ENCODE measurements around the gene SLC38A11.

- TF ChIP-seq CTCF (optimal IDR thresholded peaks at IDR 0.05 in 1 of 3, IDR thresholded peaks at IDR 0.05 in 1 of 3, conservative IDR thresholded peaks at IDR 0.05 in 1 of 3; ENCODE audit: extremely low read depth in 1 of 3, insufficient read depth in 2 of 3, low read length in 3 of 3), result no peak
- no peak for TF ChIP-seq EZH2 (IDR thresholded peaks at IDR 0.05; ENCODE audit: low read length)
Observed at GRCh38 chr2:164887434-164888144, 67.7 kb downstream of the SLC38A11 start.

All from keratinocyte (primary cell).